NB4 (cell line): ENCODE results near the gene CNOT8.

ENCODE experiments used
- MYC ChIP-seq: IDR thresholded peaks from 2 replicates; pipeline ENCODE4 v1.6.1; 2011; ENCODE audit warnings: low read depth, low read length
- POLR2A ChIP-seq: IDR thresholded peaks from 2 replicates; pipeline ENCODE4 v1.6.1; 2011; ENCODE audit warnings: mild to moderate bottlenecking; ENCODE audit not compliant: insufficient read length; ENCODE audit errors: extremely low read depth
- TF ChIP-seq, protein P1 (sequence below): IDR thresholded peaks from one replicate; pipeline ENCODE4 v1.5.1; 2012; ENCODE audit warnings: low read depth, low read length

DNA sequence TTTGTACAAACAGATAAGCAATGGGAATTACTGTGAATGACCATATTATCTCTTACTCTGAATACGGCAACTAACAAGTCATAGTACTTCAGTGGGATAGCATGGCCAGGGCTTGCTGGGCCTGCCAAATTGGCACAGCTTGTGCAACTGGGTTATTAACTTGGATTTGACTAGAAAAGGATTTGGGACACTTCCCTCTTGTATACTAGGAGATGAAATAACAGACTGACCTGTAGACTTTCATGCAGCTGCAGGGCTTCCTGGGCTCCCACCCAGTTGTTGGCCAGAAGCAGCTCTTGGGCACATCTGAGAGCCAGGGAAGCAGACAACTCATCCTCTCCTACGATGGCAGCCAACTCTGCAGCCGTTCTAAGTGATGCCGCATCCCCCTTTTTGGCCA is 39.8 kb downstream of the CNOT8 start:
- TF ChIP-seq, protein P1, sequence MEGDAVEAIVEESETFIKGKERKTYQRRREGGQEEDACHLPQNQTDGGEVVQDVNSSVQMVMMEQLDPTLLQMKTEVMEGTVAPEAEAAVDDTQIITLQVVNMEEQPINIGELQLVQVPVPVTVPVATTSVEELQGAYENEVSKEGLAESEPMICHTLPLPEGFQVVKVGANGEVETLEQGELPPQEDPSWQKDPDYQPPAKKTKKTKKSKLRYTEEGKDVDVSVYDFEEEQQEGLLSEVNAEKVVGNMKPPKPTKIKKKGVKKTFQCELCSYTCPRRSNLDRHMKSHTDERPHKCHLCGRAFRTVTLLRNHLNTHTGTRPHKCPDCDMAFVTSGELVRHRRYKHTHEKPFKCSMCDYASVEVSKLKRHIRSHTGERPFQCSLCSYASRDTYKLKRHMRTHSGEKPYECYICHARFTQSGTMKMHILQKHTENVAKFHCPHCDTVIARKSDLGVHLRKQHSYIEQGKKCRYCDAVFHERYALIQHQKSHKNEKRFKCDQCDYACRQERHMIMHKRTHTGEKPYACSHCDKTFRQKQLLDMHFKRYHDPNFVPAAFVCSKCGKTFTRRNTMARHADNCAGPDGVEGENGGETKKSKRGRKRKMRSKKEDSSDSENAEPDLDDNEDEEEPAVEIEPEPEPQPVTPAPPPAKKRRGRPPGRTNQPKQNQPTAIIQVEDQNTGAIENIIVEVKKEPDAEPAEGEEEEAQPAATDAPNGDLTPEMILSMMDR: no peak
- TF ChIP-seq POLR2A (no peak), MYC (no peak)
